Common myeloid progenitor, CD34-positive (primary cell): ENCODE results near the gene TBX5.

Experiments used
- CTCF ChIA-PET: fragments of 350-600 bp; sonication (Branson Sonifier 250); formaldehyde crosslinking; loops from one replicate; lab custom pipeline; 2021; ENCODE audit warnings: antibody characterized with exemption; lab: Charles Lee
- POLR2A ChIA-PET: fragments of 350-600 bp; sonication (Branson Sonifier 250); formaldehyde crosslinking; loops from one replicate; lab custom pipeline; 2021; ENCODE audit warnings: antibody characterized with exemption; lab: Charles Lee
- DNase-seq, 3 donors: peaks; one replicate each; pipeline versions ENCODE4 v3.0.0 to v3.0.0-alpha.2; 2013
- H3K27ac ChIP-seq, 2 experiments: 1 replicate in 1 of 2; 2 replicates in 1 of 2; pipeline ENCODE4 v1.7.0; 2013; ENCODE audit warnings: inconsistent platforms in 2 of 2, low read length in 2 of 2, mild to moderate bottlenecking in 2 of 2, low read depth in 1 of 2, moderate library complexity in 1 of 2; ENCODE audit not compliant: severe bottlenecking in 2 of 2, insufficient read depth in 1 of 2, poor library complexity in 1 of 2
- H3K27me3 ChIP-seq, 5 experiments: replicated peaks in 2 of 5; 1 replicate in 3 of 5; 2 replicates in 2 of 5; pipeline versions ENCODE4 v1.6.1 to v1.7.0; 2013; ENCODE audit warnings: low read length in 4 of 5, mild to moderate bottlenecking in 2 of 5, moderate library complexity in 2 of 5, inconsistent platforms in 1 of 5; ENCODE audit not compliant: insufficient read depth in 5 of 5, control insufficient read depth in 4 of 5
- H3K36me3 ChIP-seq, 4 experiments: 1 replicate in 2 of 4; 2 replicates in 2 of 4; pipeline versions ENCODE4 v1.6.1 to v1.7.0; 2013; ENCODE audit warnings: low read length in 3 of 4, control low read depth in 1 of 4, mild to moderate bottlenecking in 1 of 4; ENCODE audit not compliant: control insufficient read depth in 4 of 4, insufficient read depth in 4 of 4
- H3K4me1 ChIP-seq, 4 experiments: 1 replicate in 3 of 4; 2 replicates in 1 of 4; pipeline versions ENCODE4 v1.6.1 to v1.7.1; 2013; ENCODE audit warnings: low read length in 3 of 4, mild to moderate bottlenecking in 3 of 4, control low read depth in 1 of 4, inconsistent platforms in 1 of 4, moderate library complexity in 1 of 4; ENCODE audit not compliant: control insufficient read depth in 4 of 4, insufficient read depth in 4 of 4; ENCODE audit errors: control extremely low read depth in 1 of 4
- H3K4me3 ChIP-seq, 7 experiments: 1 replicate in 4 of 7; 2 replicates in 3 of 7; pipeline versions ENCODE4 v1.5.1 to v1.7.0; 2013; ENCODE audit warnings: mild to moderate bottlenecking in 7 of 7, low read length in 6 of 7, moderate library complexity in 6 of 7, inconsistent platforms in 2 of 7, low read depth in 2 of 7, control low read depth in 1 of 7; ENCODE audit not compliant: insufficient read depth in 4 of 7, control insufficient read depth in 1 of 7; ENCODE audit errors: extremely low read depth in 1 of 7
- H3K9me3 ChIP-seq, 5 experiments: 1 replicate in 4 of 5; 2 replicates in 1 of 5; pipeline versions ENCODE4 v1.6.1 to v1.7.1; 2013; ENCODE audit warnings: low read length in 4 of 5, mild to moderate bottlenecking in 2 of 5, inconsistent platforms in 1 of 5, low read depth in 1 of 5, moderate library complexity in 1 of 5; ENCODE audit not compliant: control insufficient read depth in 4 of 5, insufficient read depth in 2 of 5; ENCODE audit errors: control extremely low read depth in 1 of 5
- WGBS: methylation state at CpG from one replicate; pipeline ENCODE4 v1.1.5; 2013; ENCODE audit not compliant: insufficient coverage; 5-methylcytosine and 5-hydroxymethylcytosine counted together

TBX5 gene

GRCh38 chr12:114430306-114430705 lies 24.4 kb upstream of the TBX5 start:
- H3K27me3 ChIP-seq: peaks cover 2 to 45% (median 10%) of the 10 kb centered on the region in 5 experiments
- CTCF ChIA-PET: no interaction called here
- H3K4me3 ChIP-seq: no peak overlapping the region
- peaks cover 0 to 1% (median 0%) of the 10 kb centered on the region in 5 experiments for H3K9me3 ChIP-seq
- H3K36me3 ChIP-seq: no peaks in the 10 kb centered on the region
- 76% methylated on average over 4 of the region's 4 CpGs for WGBS
- POLR2A ChIA-PET: no interaction called here
- no peaks in the 10 kb centered on the region for H3K4me1 ChIP-seq
- no peak overlapping the region for H3K27ac ChIP-seq
- DNase-seq: no peak

GRCh38 chr12:114425031-114425626 lies 19.2 kb upstream of the TBX5 start:
- Histone ChIP-seq H3K9me3 (no peaks in the 10 kb centered on the region), H3K4me3 (no peak overlapping the region), H3K36me3 (no peaks in the 10 kb centered on the region), H3K27ac (no peak overlapping the region), H3K4me1 (no peaks in the 10 kb centered on the region), H3K27me3 (peaks cover 2 to 41% (median 6%) of the 10 kb centered on the region in 5 experiments)
- POLR2A ChIA-PET: no interaction called here
- CTCF ChIA-PET: no interaction called here
- DNase-seq: no peak
- WGBS: 77% methylated on average over 2 of the region's 3 CpGs

- WGBS: 74% methylated on average over 3 of the region's 4 CpGs
- no peak for DNase-seq
- Histone ChIP-seq H3K4me1 (no peaks in the 10 kb centered on the region), H3K36me3 (no peaks in the 10 kb centered on the region), H3K27me3 (peaks cover 2 to 74% (median 16%) of the 10 kb centered on the region in 5 experiments), H3K9me3 (no peaks in the 10 kb centered on the region), H3K27ac (no peak overlapping the region), H3K4me3 (no peak overlapping the region)
- POLR2A ChIA-PET: no interaction called here
- CTCF ChIA-PET: no interaction called here
Observed at GRCh38 chr12:114420944-114421335, 15.0 kb upstream of the TBX5 start.

GRCh38 chr12:114420182-114420943 lies 14.4 kb upstream of the TBX5 start:
- POLR2A ChIA-PET: no interaction called here
- no peaks in the 10 kb centered on the region for H3K4me1 ChIP-seq
- no peaks in the 10 kb centered on the region for H3K36me3 ChIP-seq
- CTCF ChIA-PET: no interaction called here
- no peak overlapping the region for H3K4me3 ChIP-seq
- no peak for DNase-seq
- peaks cover 2 to 77% (median 22%) of the 10 kb centered on the region in 5 experiments for H3K27me3 ChIP-seq
- H3K9me3 ChIP-seq: no peaks in the 10 kb centered on the region
- H3K27ac ChIP-seq: no peak overlapping the region
- WGBS: 89% methylated on average over 4 of the region's 8 CpGs

- H3K27ac ChIP-seq: no peak overlapping the region
- 75% methylated on average over 4 of the region's 4 CpGs for WGBS
- H3K9me3 ChIP-seq: peaks cover 0 to 3% (median 0%) of the 10 kb centered on the region in 5 experiments
- no peak for DNase-seq
- ChIA-PET POLR2A (no interaction called here), CTCF (no interaction called here)
- no peak overlapping the region for H3K4me3 ChIP-seq
- no peaks in the 10 kb centered on the region for H3K4me1 ChIP-seq
- peaks cover 6 to 97% (median 40%) of the 10 kb centered on the region in 5 experiments for H3K27me3 ChIP-seq
- no peaks in the 10 kb centered on the region for H3K36me3 ChIP-seq
Observed at GRCh38 chr12:114416028-114416427, 10.1 kb upstream of the TBX5 start.

GRCh38 chr12:114415525-114415868 lies 9.6 kb upstream of the TBX5 start:
- H3K27ac ChIP-seq: no peak overlapping the region
- WGBS: 30% methylated on average over 6 of the region's 7 CpGs
- H3K4me3 ChIP-seq: no peak overlapping the region
- H3K4me1 ChIP-seq: no peaks in the 10 kb centered on the region
- ChIA-PET CTCF (no interaction called here), POLR2A (no interaction called here)
- peaks cover 0 to 3% (median 0%) of the 10 kb centered on the region in 5 experiments for H3K9me3 ChIP-seq
- H3K27me3 ChIP-seq: peaks cover 8 to 97% (median 45%) of the 10 kb centered on the region in 5 experiments
- no peaks in the 10 kb centered on the region for H3K36me3 ChIP-seq
- DNase-seq: no peak

- H3K36me3 ChIP-seq: no peaks in the 10 kb centered on the region
- peaks cover 0 to 3% (median 0%) of the 10 kb centered on the region in 5 experiments for H3K9me3 ChIP-seq
- 14% methylated on average over 7 of the region's 11 CpGs for WGBS
- no peak overlapping the region for H3K4me3 ChIP-seq
- no peak overlapping the region for H3K27ac ChIP-seq
- H3K4me1 ChIP-seq: no peaks in the 10 kb centered on the region
- no peak for DNase-seq
- CTCF ChIA-PET: no interaction called here
- peaks cover 10 to 97% (median 49%) of the 10 kb centered on the region in 5 experiments for H3K27me3 ChIP-seq
- POLR2A ChIA-PET: no interaction called here
Observed at GRCh38 chr12:114414866-114415524, 9.1 kb upstream of the TBX5 start.
